ENCODE results near the gene SUSD4. TPM values are rescaled to one million over a fixed set of nuclear protein-coding genes. Genes with fewer than 3 reads are reported as not detected.

The SUSD4 gene
- total RNA-seq, 1 donor from 2014 or later = 0.12 TPM

GRCh38 chr1:223339861-223340260, 24.1 kb downstream of the SUSD4 start:
- no peak overlapping the region for H3K4me3 ChIP-seq (ENCODE audit: low read depth, low read length)
- TF ChIP-seq CTCF (conservative IDR thresholded peaks at IDR 0.05; ENCODE audit: low read depth, low read length) = no peak
- DNase-seq (ENCODE audit: low read depth) = no peak

GRCh38 chr1:223338811-223339746, 24.9 kb downstream of the SUSD4 start:
- H3K4me3 ChIP-seq (ENCODE audit: low read depth, low read length) = no peak overlapping the region
- TF ChIP-seq CTCF (conservative IDR thresholded peaks at IDR 0.05; ENCODE audit: low read depth, low read length) = no peak
- DNase-seq (ENCODE audit: low read depth) = no peak

- DNase-seq (ENCODE audit: low read depth) = no peak
- no peak overlapping the region for H3K4me3 ChIP-seq (ENCODE audit: low read depth, low read length)
- no peak for TF ChIP-seq CTCF (conservative IDR thresholded peaks at IDR 0.05; ENCODE audit: low read depth, low read length)
Measured at GRCh38 chr1:223337174-223337869, 26.7 kb downstream of the SUSD4 start.

- H3K4me3 ChIP-seq (ENCODE audit: low read depth, low read length) = no peak overlapping the region
- no peak for DNase-seq (ENCODE audit: low read depth)
- no peak for TF ChIP-seq CTCF (conservative IDR thresholded peaks at IDR 0.05; ENCODE audit: low read depth, low read length)
Measured at GRCh38 chr1:223334156-223334555, 29.8 kb downstream of the SUSD4 start.

GRCh38 chr1:223332997-223333396, 31.0 kb downstream of the SUSD4 start:
- DNase-seq (ENCODE audit: low read depth) = no peak
- no peak overlapping the region for H3K4me3 ChIP-seq (ENCODE audit: low read depth, low read length)
- no peak for TF ChIP-seq CTCF (conservative IDR thresholded peaks at IDR 0.05; ENCODE audit: low read depth, low read length)

- no peak overlapping the region for H3K4me3 ChIP-seq (ENCODE audit: low read depth, low read length)
- DNase-seq (ENCODE audit: low read depth) = no peak
- TF ChIP-seq CTCF (conservative IDR thresholded peaks at IDR 0.05; ENCODE audit: low read depth, low read length) = no peak
Measured at GRCh38 chr1:223331929-223332328, 32.0 kb downstream of the SUSD4 start.

Data from epithelial cell of proximal tubule (primary cell).